ENCODE measurements around the gene TTBK2. TPM values are rescaled to one million over a fixed set of nuclear protein-coding genes. Genes with fewer than 3 reads are reported as not detected.

The TTBK2 gene
- total and polyA plus RNA-seq, 4 donors: 1.0 to 6.4 (median 4.3) TPM

- Histone ChIP-seq H3K9me3 (ENCODE audit: control insufficient read depth in 4 of 4, low read length in 3 of 4) (no peaks in the 10 kb centered on the region), H3K27ac (ENCODE audit: low read depth in 1 of 2, low read length in 2 of 2) (no peak overlapping the region), H3K9ac (ENCODE audit: low read depth in 1 of 2, low read length in 2 of 2) (no peak overlapping the region), H3K4me3 (ENCODE audit: low read depth in 1 of 3, low read length in 3 of 3) (no peak overlapping the region), H3K36me3 (ENCODE audit: control insufficient read depth in 4 of 4, insufficient read depth in 3 of 4, low read depth in 1 of 4, low read length in 3 of 4) (peaks cover 3 to 16% (median 10%) of the 10 kb centered on the region in 4 donors), H3K27me3 (ENCODE audit: control insufficient read depth in 4 of 4, insufficient read depth in 4 of 4, low read length in 3 of 4) (no peaks in the 10 kb centered on the region), H3K4me1 (ENCODE audit: control insufficient read depth in 4 of 4, insufficient read depth in 4 of 4, low read length in 3 of 4) (no peaks in the 10 kb centered on the region)
- TF ChIP-seq TAF1 (conservative IDR thresholded peaks at IDR 0.05) (no peak), NR2F2 (IDR thresholded peaks at IDR 0.05) (no peak), YY1 (IDR thresholded peaks at IDR 0.05) (no peak), REST (IDR thresholded peaks at IDR 0.05) (no peak), JUND (IDR thresholded peaks at IDR 0.05) (no peak)
- DNase-seq (ENCODE audit: low spot score): no peak
- 85% methylated on average over 3 of the region's 3 CpGs for WGBS
Observed at GRCh38 chr15:42804739-42805138, 115.8 kb downstream of the TTBK2 start.

- Histone ChIP-seq H3K27me3 (ENCODE audit: control insufficient read depth in 4 of 4, insufficient read depth in 4 of 4, low read length in 3 of 4) (no peaks in the 10 kb centered on the region), H3K27ac (ENCODE audit: low read depth in 1 of 2, low read length in 2 of 2) (no peak overlapping the region), H3K4me1 (ENCODE audit: control insufficient read depth in 4 of 4, insufficient read depth in 4 of 4, low read length in 3 of 4) (no peaks in the 10 kb centered on the region), H3K9me3 (ENCODE audit: control insufficient read depth in 4 of 4, low read length in 3 of 4) (no peaks in the 10 kb centered on the region), H3K9ac (ENCODE audit: low read depth in 1 of 2, low read length in 2 of 2) (no peak overlapping the region), H3K4me3 (ENCODE audit: low read depth in 1 of 3, low read length in 3 of 3) (no peak overlapping the region), H3K36me3 (ENCODE audit: control insufficient read depth in 4 of 4, insufficient read depth in 3 of 4, low read depth in 1 of 4, low read length in 3 of 4) (peaks cover 3 to 13% (median 8%) of the 10 kb centered on the region in 4 donors)
- WGBS: 93% methylated on average over 4 of the region's 4 CpGs
- no peak for TF ChIP-seq FOXA2 (IDR thresholded peaks at IDR 0.05)
- no peak for TF ChIP-seq JUND (IDR thresholded peaks at IDR 0.05)
- no peak for TF ChIP-seq GABPA (IDR thresholded peaks at IDR 0.05 in 1 of 2, conservative IDR thresholded peaks at IDR 0.05 in 1 of 2)
- no peak for TF ChIP-seq SP1 (IDR thresholded peaks at IDR 0.05)
- no peak for TF ChIP-seq RAD21 (IDR thresholded peaks at IDR 0.05)
- TF ChIP-seq ZBTB33 (IDR thresholded peaks at IDR 0.05): no peak
- TF ChIP-seq YY1 (IDR thresholded peaks at IDR 0.05): no peak
- TF ChIP-seq HNF4G (IDR thresholded peaks at IDR 0.05): no peak
- no peak for TF ChIP-seq REST (IDR thresholded peaks at IDR 0.05)
- TF ChIP-seq EGR1 (IDR thresholded peaks at IDR 0.05; ENCODE audit: low read depth in 2 of 2): no peak
- TF ChIP-seq TAF1 (conservative IDR thresholded peaks at IDR 0.05): no peak
- no peak for TF ChIP-seq MAX (IDR thresholded peaks at IDR 0.05)
- TF ChIP-seq NR2F2 (IDR thresholded peaks at IDR 0.05): no peak
- no peak for TF ChIP-seq ATF3 (IDR thresholded peaks at IDR 0.05)
- no peak for TF ChIP-seq RXRA (IDR thresholded peaks at IDR 0.05)
- no peak for TF ChIP-seq CTCF (IDR thresholded peaks at IDR 0.05; ENCODE audit: low read depth, low read length, missing input control)
- no peak for TF ChIP-seq FOXA1 (IDR thresholded peaks at IDR 0.05)
- TF ChIP-seq HNF4A (conservative IDR thresholded peaks at IDR 0.05): no peak
- no peak for DNase-seq (ENCODE audit: low spot score)
Observed at GRCh38 chr15:42803436-42803835, 117.1 kb downstream of the TTBK2 start.

Data from liver (tissue), 9 donors.